PC-3 (cell line): ENCODE results near the gene RIPOR2. TPM values are rescaled to one million over a fixed set of nuclear protein-coding genes. Genes with fewer than 3 reads are reported as not detected.

Experiments used
- ATAC-seq: fragments of 200-7000 bp; cut with Tn5 transposase; 2 replicates; pipeline ENCODE4 v1.9.1; 2020; ENCODE audit warnings: mild to moderate bottlenecking, moderate library complexity
- BruUV-seq: library from RNA; stranded (reverse); fragments of 400-500 nt; replicated peaks from 2 replicates; lab custom pipeline; 2021; lab: Mats Ljungman, UMichigan
- CTCF ChIA-PET: fragments of 300-600 bp; sonication (Branson Sonifier 250); formaldehyde crosslinking; loops from one replicate; lab custom pipeline; 2022; ENCODE audit warnings: antibody characterized with exemption; lab: Charles Lee
- POLR2A ChIA-PET: fragments of 300-600 bp; sonication (Branson Sonifier 250); formaldehyde crosslinking; loops from one replicate; lab custom pipeline; 2022; ENCODE audit warnings: antibody characterized with exemption; ENCODE audit not compliant: unreplicated experiment; lab: Charles Lee
- DNase-seq: peaks from one replicate; pipeline ENCODE4 v3.0.0-alpha.2; 2015
- H2AFZ ChIP-seq: fragments of 300-600 bp; sonication (generic); 2 replicates; pipeline ENCODE4 v1.6.0; 2016; ENCODE audit warnings: antibody characterized with exemption, low read length
- H3F3A ChIP-seq: fragments of 300-600 bp; sonication (generic); one replicate; pipeline ENCODE4 v1.6.0; 2017; ENCODE audit warnings: antibody characterized with exemption, low read length, control low read depth, mild to moderate bottlenecking; ENCODE audit not compliant: unreplicated experiment
- H3K27ac ChIP-seq: fragments of 300-600 bp; sonication (generic); 2 replicates; pipeline ENCODE4 v1.5.1; 2016; ENCODE audit warnings: mild to moderate bottlenecking, low read length
- H3K27me3 ChIP-seq: fragments of 300-600 bp; sonication (generic); 2 replicates; pipeline ENCODE4 v1.6.1; 2016; ENCODE audit warnings: low read length, mixed read lengths
- H3K36me3 ChIP-seq: fragments of 300-600 bp; sonication (generic); 2 replicates; pipeline ENCODE4 v1.6.1; 2016; ENCODE audit warnings: low read depth, mixed run types, low read length, mixed read lengths
- H3K4me1 ChIP-seq: fragments of 300-600 bp; sonication (generic); 2 replicates; pipeline ENCODE4 v1.5.1; 2016; ENCODE audit warnings: low read length; ENCODE audit not compliant: insufficient read depth
- H3K4me2 ChIP-seq: fragments of 300-600 bp; sonication (generic); 2 replicates; pipeline ENCODE4 v1.6.0; 2016; ENCODE audit warnings: low read length
- H3K4me3 ChIP-seq: fragments of 300-600 bp; sonication (generic); 2 replicates; pipeline ENCODE4 v1.5.1; 2016; ENCODE audit warnings: mild to moderate bottlenecking, low read length, mixed read lengths
- H3K79me2 ChIP-seq: fragments of 300-600 bp; sonication (generic); 2 replicates; pipeline ENCODE4 v1.6.1; 2017; ENCODE audit warnings: low read length, mixed read lengths
- H3K9ac ChIP-seq: fragments of 300-600 bp; sonication (generic); 2 replicates; pipeline ENCODE4 v1.6.0; 2016; ENCODE audit warnings: mild to moderate bottlenecking, low read length
- H3K9me2 ChIP-seq: fragments of 300-600 bp; sonication (generic); replicated peaks from 2 replicates; pipeline ENCODE4 v1.6.1; 2016; ENCODE audit warnings: mixed run types, low read length, mixed read lengths
- H3K9me3 ChIP-seq: fragments of 300-600 bp; sonication (generic); 2 replicates; pipeline ENCODE4 v1.6.1; 2016; ENCODE audit warnings: low read length, mixed read lengths
- H4K20me1 ChIP-seq: fragments of 300-600 bp; sonication (generic); 2 replicates; pipeline ENCODE4 v1.6.1; 2016; ENCODE audit warnings: low read length, mixed read lengths
- EZH2 ChIP-seq: fragments of 300-600 bp; sonication (generic); IDR thresholded peaks from one replicate; pipeline ENCODE4 v1.6.1; 2017; ENCODE audit warnings: antibody characterized with exemption, mild to moderate bottlenecking, low read length; ENCODE audit not compliant: unreplicated experiment
- EZH2phosphoT487 ChIP-seq: fragments of 300-600 bp; sonication (generic); IDR thresholded peaks from 2 replicates; pipeline ENCODE4 v1.6.1; 2018; ENCODE audit warnings: mild to moderate bottlenecking, antibody characterized with exemption, low read length, borderline replicate concordance
- intact Hi-C: fragments of 100-400 bp; cut with micrococcal nuclease; formaldehyde crosslinking; loops from 2 replicates; pipeline ENCODE4 v1.9.0; 2023
- total RNA-seq: library from RNA; depleted of rRNA; stranded (reverse); fragments of >200 nt; gene quantifications from 2 replicates; pipeline ENCODE4 v1.2.3, GENCODE V29; 2014
- TF ChIP-seq, protein P1 (sequence below): fragments of 300-600 bp; sonication (generic); conservative IDR thresholded peaks from 2 replicates; pipeline ENCODE4 v1.5.1; 2017; ENCODE audit warnings: antibody characterized with exemption, low read depth, mild to moderate bottlenecking, low read length

RIPOR2 gene
- total RNA-seq, 1 experiment from 2014 or later = 0.44 TPM

DNA sequence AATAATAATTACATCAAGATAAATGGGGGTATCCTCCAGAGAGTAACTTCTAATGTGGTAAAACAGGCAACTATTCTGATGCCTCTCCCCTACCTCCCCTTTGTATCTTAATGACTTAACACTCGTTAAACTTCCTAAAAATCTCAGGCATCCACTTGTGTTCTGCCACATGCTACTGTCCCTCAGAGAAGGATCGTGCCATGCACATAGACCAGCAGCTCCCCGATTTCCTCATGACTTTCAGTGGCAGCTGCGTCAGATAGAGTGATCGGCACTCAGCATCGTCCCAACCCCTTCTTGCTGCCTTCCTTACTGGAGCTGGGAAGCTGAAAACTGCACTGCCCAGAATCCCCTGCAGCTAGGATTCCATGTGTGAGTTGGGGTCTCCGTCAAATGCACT is 32.1 kb downstream of the RIPOR2 start:
- H3K79me2 ChIP-seq = no peaks in the 10 kb centered on the region
- no peaks in the 10 kb centered on the region for H4K20me1 ChIP-seq
- no peak overlapping the region for H3K27ac ChIP-seq
- no peaks in the 10 kb centered on the region for H3K9me2 ChIP-seq
- H3K4me1 ChIP-seq = peaks cover 30% of the 10 kb centered on the region
- TF ChIP-seq, protein P1, sequence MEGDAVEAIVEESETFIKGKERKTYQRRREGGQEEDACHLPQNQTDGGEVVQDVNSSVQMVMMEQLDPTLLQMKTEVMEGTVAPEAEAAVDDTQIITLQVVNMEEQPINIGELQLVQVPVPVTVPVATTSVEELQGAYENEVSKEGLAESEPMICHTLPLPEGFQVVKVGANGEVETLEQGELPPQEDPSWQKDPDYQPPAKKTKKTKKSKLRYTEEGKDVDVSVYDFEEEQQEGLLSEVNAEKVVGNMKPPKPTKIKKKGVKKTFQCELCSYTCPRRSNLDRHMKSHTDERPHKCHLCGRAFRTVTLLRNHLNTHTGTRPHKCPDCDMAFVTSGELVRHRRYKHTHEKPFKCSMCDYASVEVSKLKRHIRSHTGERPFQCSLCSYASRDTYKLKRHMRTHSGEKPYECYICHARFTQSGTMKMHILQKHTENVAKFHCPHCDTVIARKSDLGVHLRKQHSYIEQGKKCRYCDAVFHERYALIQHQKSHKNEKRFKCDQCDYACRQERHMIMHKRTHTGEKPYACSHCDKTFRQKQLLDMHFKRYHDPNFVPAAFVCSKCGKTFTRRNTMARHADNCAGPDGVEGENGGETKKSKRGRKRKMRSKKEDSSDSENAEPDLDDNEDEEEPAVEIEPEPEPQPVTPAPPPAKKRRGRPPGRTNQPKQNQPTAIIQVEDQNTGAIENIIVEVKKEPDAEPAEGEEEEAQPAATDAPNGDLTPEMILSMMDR = no peak
- TF ChIP-seq EZH2phosphoT487 (no peak), EZH2 (no peak)
- H3K36me3 ChIP-seq = no peaks in the 10 kb centered on the region
- BruUV-seq = no TSS peak
- H3F3A ChIP-seq = peaks cover 4% of the 10 kb centered on the region
- ChIA-PET CTCF (no interaction called here), POLR2A (no interaction called here)
- no peak overlapping the region for H3K4me2 ChIP-seq
- no peak overlapping the region for H2AFZ ChIP-seq
- no peaks in the 10 kb centered on the region for H3K27me3 ChIP-seq
- H3K9me3 ChIP-seq = no peaks in the 10 kb centered on the region
- intact Hi-C loops = no loop called here
- no peak overlapping the region for H3K4me3 ChIP-seq
- no peak for ATAC-seq
- no peak overlapping the region for H3K9ac ChIP-seq
- DNase-seq = no peak

- Histone ChIP-seq H3K27me3 (no peaks in the 10 kb centered on the region), H3K9me2 (no peaks in the 10 kb centered on the region), H3K4me3 (no peak overlapping the region), H3K4me2 (peak overlapping the region; percentile 61), H3K79me2 (no peaks in the 10 kb centered on the region), H3K9ac (no peak overlapping the region), H3K4me1 (peaks cover 22% of the 10 kb centered on the region), H3K27ac (peak overlapping the region; percentile 42), H3K9me3 (no peaks in the 10 kb centered on the region), H3F3A (peaks cover 4% of the 10 kb centered on the region), H2AFZ (no peak overlapping the region), H3K36me3 (no peaks in the 10 kb centered on the region), H4K20me1 (no peaks in the 10 kb centered on the region)
- intact Hi-C loops = no loop called here
- TF ChIP-seq, protein P1 = no peak; the same call in 1 of the 2 replicates
- TF ChIP-seq EZH2 (no peak), EZH2phosphoT487 (no peak)
- peak; percentile 93 for DNase-seq
- CTCF ChIA-PET = interaction anchor here (0.6 kb wide), 1 partner anchor 89 kb away, joined by 5 read pairs; no protein-coding TSS in a partner anchor
- POLR2A ChIA-PET = interaction anchor here (0.7 kb wide), 1 partner anchor 335 kb away, joined by 3 read pairs; no protein-coding TSS in a partner anchor
- peak; percentile 96 for ATAC-seq
- no TSS peak for BruUV-seq
Measured at GRCh38 chr6:24902782-24903181, 33.0 kb downstream of the RIPOR2 start.

GRCh38 chr6:24901698-24902328 is 33.9 kb downstream of the RIPOR2 start:
- BruUV-seq = no TSS peak
- TF ChIP-seq EZH2 (no peak), EZH2phosphoT487 (no peak)
- TF ChIP-seq, protein P1 = no peak

More at GRCh38 chr6:24901698-24902328, 33.9 kb downstream of the RIPOR2 start:
- Histone ChIP-seq H3K79me2 (no peaks in the 10 kb centered on the region), H3K36me3 (no peaks in the 10 kb centered on the region), H3K27me3 (no peaks in the 10 kb centered on the region), H3K4me1 (peaks cover 22% of the 10 kb centered on the region), H4K20me1 (no peaks in the 10 kb centered on the region), H3K4me3 (no peak overlapping the region), H3F3A (peaks cover 4% of the 10 kb centered on the region), H3K4me2 (no peak overlapping the region), H3K9me2 (no peaks in the 10 kb centered on the region), H3K9ac (no peak overlapping the region), H3K27ac (no peak overlapping the region), H3K9me3 (no peaks in the 10 kb centered on the region), H2AFZ (no peak overlapping the region)
- ChIA-PET POLR2A (no interaction called here), CTCF (no interaction called here)
- no peak for DNase-seq
- ATAC-seq = no peak
- intact Hi-C loops = no loop called here
